ENCODE data around the gene CELF2. TPM values are rescaled to one million over a fixed set of nuclear protein-coding genes. Genes with fewer than 3 reads are reported as not detected.

CELF2 gene
- polyA plus RNA-seq, 1 donor from 2014 or later, result 55.5 TPM

DNA sequence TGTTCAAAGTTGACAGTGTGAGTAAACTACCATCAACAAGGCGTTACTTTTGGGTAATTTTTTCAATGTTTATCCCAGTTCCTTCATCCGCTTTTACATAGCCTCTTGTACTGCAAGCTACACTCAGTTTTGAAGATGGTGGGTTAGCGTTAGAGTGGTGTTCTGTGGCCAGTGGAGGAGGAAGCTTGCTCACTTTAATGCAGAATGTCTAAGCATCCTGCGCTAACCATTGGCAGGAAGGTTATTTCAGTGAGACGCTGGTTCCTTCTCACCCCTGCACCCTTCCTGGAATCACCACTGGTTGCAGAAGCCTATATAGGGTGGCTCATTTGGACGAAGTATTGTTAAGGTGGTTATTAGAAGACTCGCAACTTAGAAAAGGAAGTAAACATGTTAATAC is 159.1 kb downstream of the CELF2 start:
- H3K9ac ChIP-seq (ENCODE audit: low read length), result no peak overlapping the region
- TF ChIP-seq, protein P1, sequence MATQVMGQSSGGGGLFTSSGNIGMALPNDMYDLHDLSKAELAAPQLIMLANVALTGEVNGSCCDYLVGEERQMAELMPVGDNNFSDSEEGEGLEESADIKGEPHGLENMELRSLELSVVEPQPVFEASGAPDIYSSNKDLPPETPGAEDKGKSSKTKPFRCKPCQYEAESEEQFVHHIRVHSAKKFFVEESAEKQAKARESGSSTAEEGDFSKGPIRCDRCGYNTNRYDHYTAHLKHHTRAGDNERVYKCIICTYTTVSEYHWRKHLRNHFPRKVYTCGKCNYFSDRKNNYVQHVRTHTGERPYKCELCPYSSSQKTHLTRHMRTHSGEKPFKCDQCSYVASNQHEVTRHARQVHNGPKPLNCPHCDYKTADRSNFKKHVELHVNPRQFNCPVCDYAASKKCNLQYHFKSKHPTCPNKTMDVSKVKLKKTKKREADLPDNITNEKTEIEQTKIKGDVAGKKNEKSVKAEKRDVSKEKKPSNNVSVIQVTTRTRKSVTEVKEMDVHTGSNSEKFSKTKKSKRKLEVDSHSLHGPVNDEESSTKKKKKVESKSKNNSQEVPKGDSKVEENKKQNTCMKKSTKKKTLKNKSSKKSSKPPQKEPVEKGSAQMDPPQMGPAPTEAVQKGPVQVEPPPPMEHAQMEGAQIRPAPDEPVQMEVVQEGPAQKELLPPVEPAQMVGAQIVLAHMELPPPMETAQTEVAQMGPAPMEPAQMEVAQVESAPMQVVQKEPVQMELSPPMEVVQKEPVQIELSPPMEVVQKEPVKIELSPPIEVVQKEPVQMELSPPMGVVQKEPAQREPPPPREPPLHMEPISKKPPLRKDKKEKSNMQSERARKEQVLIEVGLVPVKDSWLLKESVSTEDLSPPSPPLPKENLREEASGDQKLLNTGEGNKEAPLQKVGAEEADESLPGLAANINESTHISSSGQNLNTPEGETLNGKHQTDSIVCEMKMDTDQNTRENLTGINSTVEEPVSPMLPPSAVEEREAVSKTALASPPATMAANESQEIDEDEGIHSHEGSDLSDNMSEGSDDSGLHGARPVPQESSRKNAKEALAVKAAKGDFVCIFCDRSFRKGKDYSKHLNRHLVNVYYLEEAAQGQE (IDR thresholded peaks at IDR 0.05; ENCODE audit: borderline replicate concordance), result no peak
- TF ChIP-seq EP300 (conservative IDR thresholded peaks at IDR 0.05; ENCODE audit: poor library complexity, severe bottlenecking) (no peak), RAD21 (conservative IDR thresholded peaks at IDR 0.05) (no peak), CTCF (IDR thresholded peaks at IDR 0.05; ENCODE audit: poor library complexity, severe bottlenecking) (no peak), TAF1 (IDR thresholded peaks at IDR 0.05; ENCODE audit: low read depth) (no peak), EZH2 (IDR thresholded peaks at IDR 0.05; ENCODE audit: borderline replicate concordance, insufficient read depth, low read length, poor library complexity, severe bottlenecking) (no peak), SMC3 (conservative IDR thresholded peaks at IDR 0.05; ENCODE audit: poor library complexity) (no peak), POLR2AphosphoS5 (IDR thresholded peaks at IDR 0.05) (no peak), MXI1 (conservative IDR thresholded peaks at IDR 0.05; ENCODE audit: poor library complexity, severe bottlenecking) (no peak)
- no peaks in the 10 kb centered on the region for H3F3A ChIP-seq (ENCODE audit: insufficient read depth, low read length, poor library complexity, severe bottlenecking)
- H3K36me3 ChIP-seq (ENCODE audit: insufficient read depth, low read length), result peaks cover 18% of the 10 kb centered on the region
- H3K9me2 ChIP-seq (ENCODE audit: insufficient read depth, low read length), result no peaks in the 10 kb centered on the region
- H3K27ac ChIP-seq (ENCODE audit: low read length), result no peak overlapping the region
- H3K4me2 ChIP-seq (ENCODE audit: low read length), result no peak overlapping the region
- H3K27me3 ChIP-seq (ENCODE audit: insufficient read depth, low read depth, low read length), result no peaks in the 10 kb centered on the region
- H3K79me2 ChIP-seq (replicated peaks; ENCODE audit: insufficient read depth, low read length), result peaks cover 44% of the 10 kb centered on the region
- no peak overlapping the region for H3K4me3 ChIP-seq (ENCODE audit: low read length)
- no peaks in the 10 kb centered on the region for H4K20me1 ChIP-seq (ENCODE audit: insufficient read depth)
- no peak overlapping the region for H2AFZ ChIP-seq (ENCODE audit: low read depth, low read length)
- H3K9me3 ChIP-seq (ENCODE audit: low read length), result no peaks in the 10 kb centered on the region

DNA sequence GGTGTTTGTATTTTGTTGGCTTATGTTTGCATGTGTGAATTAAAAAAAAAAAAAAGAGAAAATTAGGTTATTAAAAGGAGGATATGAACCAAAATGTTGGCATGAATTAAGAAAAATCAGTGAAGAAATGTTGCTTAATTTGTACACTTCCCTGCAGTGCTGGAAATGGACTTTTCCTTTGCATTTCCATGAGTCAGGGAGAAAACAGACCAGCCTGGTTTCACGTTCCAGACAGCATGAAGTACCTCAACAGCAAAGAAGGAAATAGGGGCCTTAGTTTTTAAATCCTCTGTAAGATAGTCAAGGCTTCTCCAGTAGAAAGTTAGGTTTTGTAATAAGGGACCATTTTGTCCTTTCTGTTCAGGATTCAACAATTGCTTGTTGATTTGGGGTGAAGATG is 159.7 kb downstream of the CELF2 start:
- no peak overlapping the region for H3K4me2 ChIP-seq (ENCODE audit: low read length)
- TF ChIP-seq POLR2AphosphoS5 (IDR thresholded peaks at IDR 0.05), result no peak
- TF ChIP-seq CTCF (IDR thresholded peaks at IDR 0.05; ENCODE audit: poor library complexity, severe bottlenecking), result no peak
- TF ChIP-seq TAF1 (IDR thresholded peaks at IDR 0.05; ENCODE audit: low read depth), result no peak
- TF ChIP-seq, protein P1 (IDR thresholded peaks at IDR 0.05; ENCODE audit: borderline replicate concordance), result no peak
- no peak for TF ChIP-seq EZH2 (IDR thresholded peaks at IDR 0.05; ENCODE audit: borderline replicate concordance, insufficient read depth, low read length, poor library complexity, severe bottlenecking)
- TF ChIP-seq MXI1 (conservative IDR thresholded peaks at IDR 0.05; ENCODE audit: poor library complexity, severe bottlenecking), result no peak
- no peak overlapping the region for H2AFZ ChIP-seq (ENCODE audit: low read depth, low read length)
- no peak overlapping the region for H3K4me3 ChIP-seq (ENCODE audit: low read length)
- H3K9me2 ChIP-seq (ENCODE audit: insufficient read depth, low read length), result no peaks in the 10 kb centered on the region
- H4K20me1 ChIP-seq (ENCODE audit: insufficient read depth), result no peaks in the 10 kb centered on the region
- peaks cover 18% of the 10 kb centered on the region for H3K36me3 ChIP-seq (ENCODE audit: insufficient read depth, low read length)
- no peaks in the 10 kb centered on the region for H3K27me3 ChIP-seq (ENCODE audit: insufficient read depth, low read depth, low read length)
- H3K9me3 ChIP-seq (ENCODE audit: low read length), result no peaks in the 10 kb centered on the region
- H3K9ac ChIP-seq (ENCODE audit: low read length), result no peak overlapping the region
- H3K27ac ChIP-seq (ENCODE audit: low read length), result no peak overlapping the region
- H3F3A ChIP-seq (ENCODE audit: insufficient read depth, low read length, poor library complexity, severe bottlenecking), result no peaks in the 10 kb centered on the region
- H3K79me2 ChIP-seq (replicated peaks; ENCODE audit: insufficient read depth, low read length), result peaks cover 40% of the 10 kb centered on the region
